Psoas muscle (tissue), 8 donors: ENCODE measurements around the gene MYO9B. TPM values are rescaled to one million over a fixed set of nuclear protein-coding genes. Genes with fewer than 3 reads are reported as not detected.

Experiments used
- ATAC-seq, 4 donors: fragments of 200-7000 bp; cut with Tn5 transposase; one replicate each; pipeline ENCODE4 v1.9.1; 2020; ENCODE audit warnings: moderate library complexity in 3 of 4, mild to moderate bottlenecking in 2 of 4
- DNase-seq, 2 donors: peaks; one replicate each; pipeline ENCODE4 v3.0.0-alpha.2; 2020
- H3K27ac ChIP-seq: fragments of 200-600 bp; one replicate; pipeline ENCODE4 v1.8.0; 2022
- H3K27me3 ChIP-seq, 3 donors: fragments of 200-600 bp in 1 of 3; one replicate each; pipeline versions ENCODE4 v1.6.1 to v1.8.0; 2013 to 2022; ENCODE audit warnings: low read length in 2 of 3, mild to moderate bottlenecking in 2 of 3, moderate library complexity in 1 of 3; ENCODE audit not compliant: insufficient read depth in 3 of 3
- H3K36me3 ChIP-seq, 2 donors: fragments of 200-600 bp in 1 of 2; one replicate each; pipeline versions ENCODE4 v1.6.1 to v1.8.0; 2013 to 2022; ENCODE audit warnings: low read depth in 1 of 2, mild to moderate bottlenecking in 1 of 2, moderate library complexity in 1 of 2; ENCODE audit not compliant: insufficient read depth in 1 of 2
- H3K4me1 ChIP-seq: fragments of 200-600 bp; one replicate; pipeline ENCODE4 v1.8.0; 2022
- H3K4me3 ChIP-seq: fragments of 200-600 bp; one replicate; pipeline ENCODE4 v1.8.0; 2022; ENCODE audit warnings: mild to moderate bottlenecking
- H3K9me3 ChIP-seq: fragments of 200-600 bp; one replicate; pipeline ENCODE4 v1.8.0; 2022
- CTCF ChIP-seq: fragments of 200-600 bp; IDR thresholded peaks from one replicate; pipeline ENCODE4 v1.8.0; 2022; ENCODE audit warnings: antibody characterized with exemption
- WGBS, 3 donors: extraction: QIAGEN DNeasy Blood & Tissue Kit; methylation state at CpG; one replicate each; pipeline versions ENCODE4 v1.1.6 to v1.1.7; 2013; 5-methylcytosine and 5-hydroxymethylcytosine counted together
- intact Hi-C, 2 donors: fragments of 100-400 bp; cut with DNase I; formaldehyde crosslinking; loops; one replicate each; pipeline versions ENCODE4 v1.11.0 to v1.14.2; 2022
- polyA plus RNA-seq, 3 donors: library from polyadenylated mRNA; stranded (reverse); fragments of 200-250 nt; gene quantifications; one replicate each; pipeline ENCODE4 v1.2.3, GENCODE V29; 2013
- total RNA-seq, 4 donors: library from RNA; stranded (reverse); fragmentation: NEBNext Ultra II Directional in 2 of 4; extraction: Animal tissue kit (Norgen Biotek cat#: 25700) in 2 of 4; gene quantifications; one replicate each; pipeline versions ENCODE4 v1.2.1 to v1.2.4, GENCODE V29; 2021 to 2023
- donor health status: healthy with polysubstance abuse.
- donor health status: DM: no; HTN: no; CAD: no; lungs with moderate emphysema.
- donor health status: Bipolar disorder and iron deficiency.
- donor health status: healthy.
- donor health status: DM: yes; HTN: yes; CAD: no.
- donor health status: DM: no; HTN: no; CAD: no.
- donor health status: DM: no; HTN: no; CAD: no.
- donor health status: DM: yes; HTN: yes; CAD: no.

The MYO9B gene
- total and polyA plus RNA-seq, 7 donors, result 9.0 to 23.7 (median 15.1) TPM

DNA sequence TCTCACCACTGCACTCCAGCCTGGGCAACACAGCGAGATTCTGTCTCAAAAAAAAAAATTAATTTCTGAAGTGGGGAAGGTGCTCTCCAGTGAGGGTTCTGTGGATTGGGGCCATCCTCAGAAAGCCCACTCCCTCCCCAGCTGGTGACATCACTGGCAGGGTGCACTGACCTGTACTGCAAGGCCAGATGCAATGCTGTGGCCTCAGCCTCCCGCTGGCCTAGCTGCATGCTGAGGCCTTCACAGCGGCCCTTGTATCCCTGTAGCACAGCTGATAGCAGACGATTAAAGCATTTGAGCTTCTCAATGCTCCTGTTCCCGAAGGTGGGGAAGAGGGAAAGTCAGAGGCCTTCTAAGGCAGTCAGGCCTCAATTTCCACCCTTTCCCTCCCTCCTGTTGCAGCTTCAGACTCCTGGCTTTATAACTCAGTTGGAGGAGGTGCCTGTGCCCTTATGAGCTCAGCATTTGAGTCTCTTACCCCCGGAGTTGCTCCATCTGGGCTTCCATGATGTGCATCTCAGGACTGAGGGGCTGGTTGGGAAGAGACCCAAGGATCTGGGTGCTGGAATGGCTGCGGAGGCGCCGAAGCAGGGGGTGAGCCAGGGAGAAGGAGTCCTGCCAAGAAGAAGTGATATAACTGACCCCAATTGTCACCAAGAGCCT is 183.7 kb downstream of the MYO9B start:
- WGBS, 3 donors, result 88 to 92% (median 92%) methylated on average over 9 of the region's 9 CpGs
- Histone ChIP-seq H3K27ac (no peak overlapping the region), H3K9me3 (no peaks in the 10 kb centered on the region), H3K4me1 (no peaks in the 10 kb centered on the region), H3K36me3 (no peaks in the 10 kb centered on the region), H3K27me3 (peaks cover 0 to 3% (median 0%) of the 10 kb centered on the region in 3 donors), H3K4me3 (no peak overlapping the region)
- ATAC-seq (no peak), DNase-seq (no peak)
- TF ChIP-seq CTCF, result no peak
- intact Hi-C loops, result no loop called here

DNA sequence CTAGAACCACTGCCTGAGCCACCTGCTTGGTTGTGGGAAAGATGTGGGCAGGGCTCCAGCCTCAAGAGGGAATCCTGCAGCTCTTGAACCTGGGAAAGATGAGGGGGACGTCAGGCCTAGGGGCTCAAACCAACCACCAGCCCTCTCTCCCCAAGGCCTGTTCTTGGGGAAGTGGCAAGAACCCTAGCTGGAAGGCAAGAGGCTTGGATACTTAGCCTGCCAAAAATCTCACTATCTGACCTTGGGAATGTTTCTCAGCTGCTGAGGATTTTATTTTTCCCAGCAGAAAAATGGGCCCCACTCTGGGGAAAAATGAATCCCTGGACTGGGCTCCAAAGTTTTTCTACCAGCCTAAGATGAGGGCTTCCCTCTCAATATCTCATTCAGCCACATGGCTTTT is 184.4 kb downstream of the MYO9B start:
- H3K4me3 ChIP-seq, result no peak overlapping the region
- intact Hi-C loops, result no loop called here
- H3K27ac ChIP-seq, result no peak overlapping the region
- 59 to 69% (median 67%) methylated on average over 1 of the region's 1 CpG for WGBS, 3 donors
- DNase-seq (no peak), ATAC-seq (no peak)
- no peaks in the 10 kb centered on the region for H3K4me1 ChIP-seq
- no peaks in the 10 kb centered on the region for H3K36me3 ChIP-seq
- no peaks in the 10 kb centered on the region for H3K9me3 ChIP-seq
- no peaks in the 10 kb centered on the region for H3K27me3 ChIP-seq
- no peak for TF ChIP-seq CTCF

- Histone ChIP-seq H3K36me3 (no peaks in the 10 kb centered on the region), H3K9me3 (no peaks in the 10 kb centered on the region), H3K4me3 (no peak overlapping the region), H3K4me1 (no peaks in the 10 kb centered on the region), H3K27me3 (no peaks in the 10 kb centered on the region), H3K27ac (no peak overlapping the region)
- intact Hi-C loops, result no loop called here
- ATAC-seq, result peak; percentile 90 to 98 (median 94)
- DNase-seq, result peak; percentile 83 to 91
- peak; percentile 93 for TF ChIP-seq CTCF
- WGBS, 3 donors, result 17% methylated on average over 15 of the region's 15 CpGs
Measured at GRCh38 chr19:17260842-17261325, 185.3 kb downstream of the MYO9B start.

GRCh38 chr19:17262557-17262956 is 187.0 kb downstream of the MYO9B start:
- no peak for ATAC-seq
- H3K9me3 ChIP-seq, result no peaks in the 10 kb centered on the region
- 45 to 48% (median 46%) methylated on average over 16 of the region's 16 CpGs for WGBS, 3 donors
- no peak for DNase-seq
- no peak overlapping the region for H3K27ac ChIP-seq
- H3K27me3 ChIP-seq, result no peaks in the 10 kb centered on the region
- intact Hi-C loops, result no loop called here
- no peaks in the 10 kb centered on the region for H3K36me3 ChIP-seq
- no peak for TF ChIP-seq CTCF
- H3K4me1 ChIP-seq, result no peaks in the 10 kb centered on the region
- H3K4me3 ChIP-seq, result peak overlapping the region; percentile 52

Other genes starting within 250 kb of the MYO9B start
- 10 to 100 TPM; 18.0 to 23.8 (median 20.4) TPM for gene SIN3B, start 246.4 kb upstream of the MYO9B start, total RNA-seq
- gene SIN3B, start 246.4 kb upstream of the MYO9B start, polyA plus RNA-seq, result 10 to 100 TPM; 11.8 to 16.7 (median 12.5) TPM
- 1 to 10 TPM in 2 of 4 donors, under 1 TPM in 2; 0.27 to 3.7 (median 0.86) TPM for gene F2RL3, start 186.8 kb upstream of the MYO9B start, total RNA-seq
- 1 to 10 TPM; 1.4 to 4.5 (median 2.0) TPM for gene F2RL3, start 186.8 kb upstream of the MYO9B start, polyA plus RNA-seq
- 1 to 10 TPM; 3.2 to 9.9 (median 8.0) TPM for gene CPAMD8, start 49.0 kb upstream of the MYO9B start, total RNA-seq
- gene CPAMD8, start 49.0 kb upstream of the MYO9B start, polyA plus RNA-seq, result 1 to 10 TPM; 4.5 to 9.8 (median 9.0) TPM
- gene HAUS8, start 325 bp upstream of the MYO9B start, total RNA-seq, result 1 to 10 TPM; 1.8 to 5.9 (median 3.6) TPM
- 1 to 10 TPM; 4.2 to 5.7 (median 5.0) TPM for gene HAUS8, start 325 bp upstream of the MYO9B start, polyA plus RNA-seq
- gene USE1, start 139.6 kb downstream of the MYO9B start, total RNA-seq, result 10 to 100 TPM; 25.5 to 41.2 (median 30.5) TPM
- gene USE1, start 139.6 kb downstream of the MYO9B start, polyA plus RNA-seq, result 10 to 100 TPM; 45.3 to 83.0 (median 57.1) TPM
- gene OCEL1, start 150.4 kb downstream of the MYO9B start, total RNA-seq, result 10 to 100 TPM; 15.6 to 20.8 (median 18.5) TPM
- 10 to 100 TPM; 19.6 to 37.1 (median 24.0) TPM for gene OCEL1, start 150.4 kb downstream of the MYO9B start, polyA plus RNA-seq
- 10 to 100 TPM; 34.9 to 56.7 (median 41.1) TPM for gene NR2F6, start 170.1 kb downstream of the MYO9B start, total RNA-seq
- 10 to 100 TPM; 21.1 to 51.3 (median 27.9) TPM for gene NR2F6, start 170.1 kb downstream of the MYO9B start, polyA plus RNA-seq
- 1 to 10 TPM; 2.6 to 8.6 (median 3.3) TPM for gene USHBP1, start 189.0 kb downstream of the MYO9B start, total RNA-seq
- gene USHBP1, start 189.0 kb downstream of the MYO9B start, polyA plus RNA-seq, result 1 to 10 TPM; 3.7 to 5.0 (median 4.0) TPM
- gene BABAM1, start 191.7 kb downstream of the MYO9B start, total RNA-seq, result 10 to 100 TPM; 70.0 to 97.0 (median 88.7) TPM
- gene BABAM1, start 191.7 kb downstream of the MYO9B start, polyA plus RNA-seq, result 100 to 1,000 TPM in 1 of 3 donors, 10 to 100 TPM in 2; 86.8 to 145 (median 92.9) TPM
- gene ANKLE1, start 206.1 kb downstream of the MYO9B start, total RNA-seq, result under 1 TPM in 2 of 4 donors, not detected in 2; 0.13 to 0.26 TPM
- gene ANKLE1, start 206.1 kb downstream of the MYO9B start, polyA plus RNA-seq, result under 1 TPM; 0.07 to 0.20 (median 0.10) TPM
- gene ABHD8, start 227.6 kb downstream of the MYO9B start, total RNA-seq, result 10 to 100 TPM in 1 of 4 donors, 1 to 10 TPM in 3; 6.1 to 17.9 (median 7.6) TPM
- 10 to 100 TPM; 12.3 to 26.8 (median 15.0) TPM for gene ABHD8, start 227.6 kb downstream of the MYO9B start, polyA plus RNA-seq
- gene MRPL34, start 230.1 kb downstream of the MYO9B start, total RNA-seq, result 100 to 1,000 TPM; 105 to 217 (median 139) TPM
- gene MRPL34, start 230.1 kb downstream of the MYO9B start, polyA plus RNA-seq, result 100 to 1,000 TPM; 330 to 558 (median 365) TPM
- gene DDA1, start 233.8 kb downstream of the MYO9B start, total RNA-seq, result 10 to 100 TPM; 21.5 to 35.4 (median 27.9) TPM
- 10 to 100 TPM; 47.2 to 90.4 (median 75.0) TPM for gene DDA1, start 233.8 kb downstream of the MYO9B start, polyA plus RNA-seq